Epithelial cell of prostate (primary cell): ENCODE measurements around the gene ATP6AP1.
"Not testable (repeated sequence)": the region's sequence is repeated elsewhere in the genome, so short reads cannot be mapped to it uniquely, and the experiment has no call there.

Experiments
- DNase-seq: peaks from one replicate; pipeline ENCODE4 v3.0.0-alpha.2; 2011; ENCODE audit warnings: low read depth, low spot score
- H3K27ac ChIP-seq: fragments of 450-650 bp; 2 replicates; pipeline ENCODE4 v1.5.1; 2017; ENCODE audit warnings: mild to moderate bottlenecking

ATP6AP1 gene

DNA sequence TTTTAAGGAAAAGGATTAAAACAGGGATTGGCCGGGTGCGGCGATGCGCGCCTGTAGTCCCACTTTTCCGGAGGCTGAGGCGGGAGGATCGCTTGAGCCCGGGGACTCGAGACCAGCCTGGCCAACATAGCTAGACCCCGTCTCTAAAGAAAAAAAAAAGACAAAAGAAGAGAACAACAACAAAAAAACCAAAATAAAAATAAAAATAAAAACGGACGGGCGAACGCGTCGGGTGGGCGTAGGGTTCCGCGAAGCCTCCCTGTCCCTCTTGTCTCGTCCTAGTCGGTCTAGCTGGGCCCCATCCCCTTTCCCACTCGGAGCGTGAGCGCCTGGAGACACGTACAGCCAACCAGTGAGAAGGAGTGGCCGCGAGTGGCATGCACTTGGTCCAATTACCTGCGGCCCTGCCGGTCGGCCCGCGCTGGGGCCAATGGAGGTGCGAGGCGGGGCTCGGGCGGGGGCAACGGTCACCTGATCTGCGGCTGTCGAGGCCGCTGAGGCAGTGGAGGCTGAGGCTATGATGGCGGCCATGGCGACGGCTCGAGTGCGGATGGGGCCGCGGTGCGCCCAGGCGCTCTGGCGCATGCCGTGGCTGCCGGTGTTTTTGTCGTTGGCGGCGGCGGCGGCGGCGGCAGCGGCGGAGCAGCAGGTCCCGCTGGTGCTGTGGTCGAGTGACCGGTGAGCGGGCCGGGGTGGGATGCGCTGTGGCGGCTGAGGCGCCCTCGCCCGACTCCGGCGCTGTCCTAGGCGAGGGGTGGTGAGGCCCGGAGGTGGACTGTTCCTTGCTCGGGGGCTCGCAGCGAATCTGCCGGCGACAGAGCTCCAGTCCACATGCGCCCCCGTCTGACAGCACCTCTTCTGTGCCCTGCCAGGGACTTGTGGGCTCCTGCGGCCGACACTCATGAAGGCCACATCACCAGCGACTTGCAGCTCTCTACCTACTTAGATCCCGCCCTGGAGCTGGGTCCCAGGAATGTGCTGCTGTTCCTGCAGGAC, at the start of gene ATP6AP1:
Gene ATP6AP1, plus strand, starts transcription at position 502 of the 996 bp plus-strand sequence. Its CDS starts 16 bp downstream, at position 518.
- H3K27ac ChIP-seq, result peak within 1 kb of the TSS; percentile 17
- peak; percentile 66 for DNase-seq

DNA sequence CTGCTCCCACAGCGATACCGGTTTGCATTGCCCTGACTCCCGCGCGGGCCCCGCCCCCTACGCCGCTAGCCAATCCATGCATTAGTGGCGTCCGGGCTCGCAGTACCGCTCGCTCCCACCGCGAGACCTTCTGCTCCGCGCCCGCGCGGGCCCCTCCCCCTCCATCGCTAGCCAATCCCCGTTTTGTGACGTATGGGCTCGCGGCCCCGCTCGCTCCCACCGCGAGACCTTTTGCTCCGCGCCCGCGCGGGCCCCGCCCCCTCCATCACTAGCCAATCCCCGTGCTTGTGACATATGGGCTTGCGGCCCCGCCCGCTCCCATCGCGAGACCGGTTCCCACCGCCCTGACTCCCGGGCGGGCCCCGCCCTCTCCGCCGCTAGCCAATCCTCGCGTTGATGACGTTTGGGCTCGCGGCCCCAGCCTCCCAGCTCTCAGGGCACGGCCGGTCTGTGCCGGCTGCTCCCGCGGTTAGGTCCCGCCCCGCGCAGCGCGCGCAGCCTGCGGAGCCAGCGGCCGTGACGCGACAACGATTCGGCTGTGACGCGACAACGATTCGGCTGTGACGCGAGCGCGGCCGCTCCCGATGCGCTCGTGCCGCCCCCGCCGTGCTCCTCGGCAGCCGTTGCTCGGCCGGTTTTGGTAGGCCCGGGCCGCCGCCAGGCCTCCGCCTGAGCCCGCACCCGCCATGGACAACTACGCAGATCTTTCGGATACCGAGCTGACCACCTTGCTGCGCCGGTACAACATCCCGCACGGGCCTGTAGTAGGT, 49.5 kb upstream of the ATP6AP1 start, which contains the start of gene EMD:
Gene EMD, plus strand, starts transcription at position 497 of the 770 bp plus-strand sequence. Its CDS starts 190 bp downstream, at position 687.
- peak within 1 kb of the TSS; percentile 79 for H3K27ac ChIP-seq
- peak; percentile 90 for DNase-seq

DNA sequence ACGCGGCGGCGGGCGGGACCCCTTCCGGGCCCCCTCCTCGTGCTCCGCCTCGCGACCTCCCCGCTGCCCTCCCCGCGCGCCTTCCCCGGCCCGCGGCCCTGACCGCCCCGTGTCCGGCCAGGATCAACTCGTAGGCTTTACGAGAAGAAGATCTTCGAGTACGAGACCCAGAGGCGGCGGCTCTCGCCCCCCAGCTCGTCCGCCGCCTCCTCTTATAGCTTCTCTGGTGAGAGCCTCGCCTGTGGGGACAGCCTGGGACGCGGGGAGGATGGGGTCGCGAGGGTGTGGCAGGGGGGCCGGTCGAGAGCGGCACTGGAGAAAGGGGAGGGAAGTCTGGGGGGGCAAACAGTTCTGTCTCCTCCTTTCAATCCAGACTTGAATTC, 48.9 kb upstream of the ATP6AP1 start:
- no peak for DNase-seq
- H3K27ac ChIP-seq, result peak overlapping the region; percentile 73

GRCh38 chrX:154380153-154380552, 48.3 kb upstream of the ATP6AP1 start:
- DNase-seq, result no peak

DNA sequence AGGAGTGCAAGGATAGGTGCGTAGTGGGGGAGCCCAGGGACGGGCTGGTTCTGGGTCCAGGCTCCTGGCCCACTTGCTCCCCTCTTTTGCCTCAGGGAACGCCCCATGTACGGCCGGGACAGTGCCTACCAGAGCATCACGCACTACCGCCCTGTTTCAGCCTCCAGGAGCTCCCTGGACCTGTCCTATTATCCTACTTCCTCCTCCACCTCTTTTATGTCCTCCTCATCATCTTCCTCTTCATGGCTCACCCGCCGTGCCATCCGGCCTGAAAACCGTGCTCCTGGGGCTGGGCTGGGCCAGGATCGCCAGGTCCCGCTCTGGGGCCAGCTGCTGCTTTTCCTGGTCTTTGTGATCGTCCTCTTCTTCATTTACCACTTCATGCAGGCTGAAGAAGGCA, 47.7 kb upstream of the ATP6AP1 start:
- H3K27ac ChIP-seq, result no peak overlapping the region
- DNase-seq, result no peak

More at GRCh38 chrX:154380153-154380552, 48.3 kb upstream of the ATP6AP1 start:
- H3K27ac ChIP-seq, result peak overlapping the region; percentile 73

GRCh38 chrX:154381271-154381670, 47.2 kb upstream of the ATP6AP1 start:
- H3K27ac ChIP-seq, result no peak overlapping the region
- DNase-seq, result no peak

DNA sequence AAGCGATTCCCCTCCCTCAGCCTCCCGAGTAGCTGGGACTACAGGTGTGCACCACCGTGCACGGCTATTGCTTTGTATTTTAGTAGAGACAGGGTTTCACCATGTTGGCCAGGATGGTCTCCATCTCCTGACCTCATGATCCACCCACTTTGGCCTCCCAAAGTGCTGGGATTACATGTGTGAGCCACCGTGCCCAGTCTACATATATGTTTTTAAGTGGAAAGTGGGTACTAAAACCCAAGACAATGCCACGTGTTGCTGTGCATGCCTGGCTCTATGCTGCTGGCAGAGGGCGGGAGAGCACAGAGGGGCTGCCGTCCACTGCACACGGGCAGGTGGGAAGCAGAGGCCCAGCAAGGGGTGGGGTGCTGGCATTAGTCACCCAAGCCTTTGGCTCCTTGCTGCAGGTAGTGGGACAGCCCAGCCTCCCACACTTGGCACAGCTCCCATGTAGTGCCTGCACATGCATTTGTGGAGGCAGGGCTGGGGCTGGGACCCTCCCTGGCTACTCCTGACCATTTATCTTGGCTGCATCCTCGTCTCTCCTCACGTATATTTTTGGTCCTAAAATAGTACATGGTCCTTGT, 45.9 kb upstream of the ATP6AP1 start:
- no peak overlapping the region for H3K27ac ChIP-seq
- DNase-seq, result no peak

DNA sequence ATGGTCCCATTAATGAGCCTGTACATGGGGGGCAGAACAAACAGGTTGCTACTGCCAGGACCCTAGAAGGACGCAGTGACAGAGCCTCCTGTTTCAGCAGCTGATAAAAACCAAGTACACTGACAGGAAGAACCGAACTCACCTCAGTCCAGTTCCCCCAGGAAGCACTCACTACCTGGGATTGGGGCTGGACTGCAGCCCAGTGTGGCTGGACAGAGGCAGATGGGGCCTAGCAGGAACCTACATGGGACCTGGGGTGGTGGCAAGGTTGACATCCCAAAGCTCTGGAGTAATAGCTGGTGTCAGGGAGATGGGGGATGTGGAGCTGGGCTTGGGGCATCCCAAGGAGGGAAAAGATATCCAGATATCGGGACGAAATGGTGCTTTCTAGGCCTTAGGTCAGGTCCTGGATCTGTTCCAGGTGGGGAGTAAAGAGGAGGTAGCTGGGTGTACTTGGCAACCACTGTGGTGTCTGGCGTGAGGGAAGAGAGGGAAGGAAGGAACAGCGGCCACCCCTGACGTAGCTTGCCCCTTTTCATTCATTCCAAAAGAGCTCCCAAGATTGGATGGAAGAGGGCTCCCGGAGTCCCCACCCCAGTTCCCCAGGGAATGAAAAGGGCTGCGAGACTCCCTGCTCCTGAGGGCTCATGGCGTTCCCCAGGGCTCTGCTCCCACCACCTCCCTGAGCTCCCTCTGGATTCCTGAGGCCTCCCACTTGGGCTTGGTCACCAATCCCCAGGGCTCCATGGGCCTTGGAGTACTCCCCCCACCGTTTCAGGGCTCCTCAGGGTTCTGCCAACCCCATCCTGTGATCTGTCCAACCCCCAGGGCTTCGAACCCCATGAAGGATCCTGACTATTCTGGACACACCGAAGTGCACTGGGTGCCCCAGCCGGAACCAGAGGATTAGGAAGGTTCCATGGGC, 44.9 kb upstream of the ATP6AP1 start:
- H3K27ac ChIP-seq, result no peak overlapping the region
- DNase-seq, result no peak

- no peak overlapping the region for H3K27ac ChIP-seq
- DNase-seq, result no peak
Observed at GRCh38 chrX:154384284-154384892, 44.1 kb upstream of the ATP6AP1 start.

- DNase-seq, result not testable (repeated sequence)
Observed at GRCh38 chrX:154388094-154388493, 40.4 kb upstream of the ATP6AP1 start.

DNA sequence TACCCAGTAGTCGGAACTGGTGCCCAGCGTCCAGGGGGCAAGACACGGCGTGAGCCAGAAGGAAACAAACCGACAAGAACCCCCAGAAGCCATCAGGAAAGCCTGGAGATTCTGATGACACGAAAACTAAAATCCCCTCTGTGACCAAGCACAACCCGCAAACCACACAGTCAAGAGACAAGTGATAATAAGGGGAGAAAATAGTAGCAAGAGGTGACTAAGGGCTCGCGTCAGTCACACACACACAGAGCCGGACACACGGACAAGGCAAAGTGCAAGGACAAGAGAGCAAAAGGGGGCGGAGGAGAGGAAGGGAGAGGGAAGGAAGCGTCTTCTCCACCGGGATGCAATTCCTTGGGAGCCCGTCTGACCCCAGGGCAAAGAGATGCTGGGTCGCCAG, 39.8 kb upstream of the ATP6AP1 start:
- not testable (repeated sequence) for DNase-seq, H3K27ac ChIP-seq

More at GRCh38 chrX:154388094-154388493, 40.4 kb upstream of the ATP6AP1 start:
- not testable (repeated sequence) for H3K27ac ChIP-seq

- not testable (repeated sequence) for H3K27ac ChIP-seq, DNase-seq
Observed at GRCh38 chrX:154389812-154390747, 38.4 kb upstream of the ATP6AP1 start.

DNA sequence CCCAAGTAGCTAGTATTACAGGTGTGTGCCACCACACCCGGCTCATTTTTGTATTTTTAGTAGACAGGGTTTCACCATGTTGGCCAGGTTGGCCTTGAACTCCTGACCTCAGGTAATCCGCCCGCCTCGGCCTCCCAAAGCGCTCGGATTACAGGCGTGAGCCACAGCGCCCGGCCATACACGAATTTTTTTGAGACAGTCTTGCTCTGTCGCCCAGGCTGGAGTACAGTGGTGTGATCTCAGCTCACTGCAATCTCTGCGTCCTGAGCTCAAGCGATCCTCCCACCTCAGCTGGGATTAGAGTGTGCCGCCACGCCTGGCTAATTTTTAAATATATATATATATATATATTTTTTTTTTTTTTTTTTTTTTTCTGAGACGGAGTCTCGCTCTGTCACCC, 32.1 kb upstream of the ATP6AP1 start:
- DNase-seq, result not testable (repeated sequence)
- peak overlapping the region; percentile 94 for H3K27ac ChIP-seq

DNA sequence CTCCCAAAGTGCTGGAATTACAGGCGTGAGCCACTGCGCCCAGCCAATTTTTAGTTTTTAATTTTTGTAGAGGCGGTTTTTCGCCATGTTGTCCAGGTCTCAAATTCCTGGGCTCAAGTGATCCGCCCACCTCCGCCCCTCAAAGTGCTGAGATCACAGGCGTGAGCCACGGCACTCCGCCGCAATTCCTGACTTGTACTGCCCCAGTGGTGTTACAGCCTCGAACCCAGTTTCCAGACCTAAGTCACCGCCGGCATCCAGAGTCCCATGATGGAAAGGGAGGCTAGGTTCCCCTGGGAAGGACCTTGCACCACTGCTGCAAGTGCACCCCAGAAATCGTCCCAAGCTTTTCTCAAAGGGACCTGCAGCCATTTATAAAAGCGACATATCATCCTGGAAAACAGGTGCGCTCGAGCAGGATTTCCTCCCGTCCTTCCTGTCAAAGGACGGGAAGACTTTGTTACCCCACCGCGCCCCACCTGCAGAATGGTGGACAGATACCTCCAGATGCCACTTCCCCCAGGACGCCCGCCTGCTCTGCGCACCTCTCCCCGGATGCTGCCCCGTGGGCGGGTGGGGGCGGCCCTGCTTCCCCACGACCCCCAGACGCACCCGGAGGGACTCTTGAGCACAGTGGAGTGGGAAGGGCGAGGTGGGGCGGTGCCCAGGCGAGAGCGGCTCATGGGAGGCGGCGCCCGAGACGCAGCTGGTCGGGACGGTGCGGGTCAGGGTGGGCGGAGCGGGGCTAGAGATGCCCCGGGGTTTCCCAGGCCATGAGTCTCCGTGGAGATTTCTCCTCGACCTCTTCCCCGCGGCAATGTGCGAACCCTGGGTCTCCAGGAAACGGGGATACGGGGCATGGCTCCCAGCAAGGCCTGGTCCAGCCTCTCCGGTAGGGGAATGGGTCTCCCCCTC, 31.2 kb upstream of the ATP6AP1 start:
- no peak for DNase-seq
- H3K27ac ChIP-seq, result peak overlapping the region; percentile 94

- peak within 1 kb of the TSS; percentile 94 for H3K27ac ChIP-seq
- peak; percentile 88 for DNase-seq
Observed at GRCh38 chrX:154397888-154398667, 30.4 kb upstream of the ATP6AP1 start, which contains the start of gene RPL10. RPL10 (plus strand) TSS chrX:154398377; CDS start chrX:154398520, 143 bp downstream.
